ENCODE data around the gene SCAF1.

Gene SCAF1

DNA sequence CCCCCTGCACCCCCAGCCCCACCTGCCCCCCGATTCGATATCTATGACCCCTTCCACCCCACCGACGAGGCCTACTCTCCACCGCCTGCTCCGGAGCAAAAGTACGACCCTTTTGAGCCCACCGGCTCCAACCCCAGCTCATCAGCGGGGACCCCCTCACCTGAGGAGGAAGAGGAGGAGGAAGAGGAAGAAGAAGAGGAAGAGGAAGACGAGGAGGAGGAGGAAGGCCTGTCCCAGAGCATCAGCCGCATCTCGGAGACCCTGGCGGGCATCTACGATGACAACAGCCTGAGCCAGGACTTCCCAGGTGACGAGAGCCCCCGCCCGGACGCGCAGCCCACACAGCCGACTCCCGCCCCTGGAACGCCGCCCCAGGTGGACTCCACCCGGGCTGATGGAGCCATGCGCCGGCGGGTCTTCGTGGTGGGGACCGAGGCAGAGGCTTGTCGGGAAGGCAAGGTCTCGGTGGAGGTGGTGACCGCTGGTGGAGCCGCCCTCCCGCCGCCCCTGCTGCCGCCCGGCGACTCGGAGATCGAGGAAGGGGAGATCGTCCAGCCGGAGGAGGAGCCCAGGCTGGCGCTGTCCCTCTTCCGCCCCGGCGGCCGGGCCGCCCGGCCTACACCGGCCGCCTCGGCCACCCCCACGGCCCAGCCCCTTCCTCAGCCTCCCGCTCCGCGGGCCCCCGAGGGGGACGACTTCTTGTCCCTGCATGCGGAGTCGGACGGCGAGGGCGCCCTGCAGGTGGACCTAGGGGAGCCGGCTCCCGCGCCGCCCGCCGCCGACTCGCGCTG lies 9.2 kb downstream of the SCAF1 start:
- no peak for DNase-seq

DNA sequence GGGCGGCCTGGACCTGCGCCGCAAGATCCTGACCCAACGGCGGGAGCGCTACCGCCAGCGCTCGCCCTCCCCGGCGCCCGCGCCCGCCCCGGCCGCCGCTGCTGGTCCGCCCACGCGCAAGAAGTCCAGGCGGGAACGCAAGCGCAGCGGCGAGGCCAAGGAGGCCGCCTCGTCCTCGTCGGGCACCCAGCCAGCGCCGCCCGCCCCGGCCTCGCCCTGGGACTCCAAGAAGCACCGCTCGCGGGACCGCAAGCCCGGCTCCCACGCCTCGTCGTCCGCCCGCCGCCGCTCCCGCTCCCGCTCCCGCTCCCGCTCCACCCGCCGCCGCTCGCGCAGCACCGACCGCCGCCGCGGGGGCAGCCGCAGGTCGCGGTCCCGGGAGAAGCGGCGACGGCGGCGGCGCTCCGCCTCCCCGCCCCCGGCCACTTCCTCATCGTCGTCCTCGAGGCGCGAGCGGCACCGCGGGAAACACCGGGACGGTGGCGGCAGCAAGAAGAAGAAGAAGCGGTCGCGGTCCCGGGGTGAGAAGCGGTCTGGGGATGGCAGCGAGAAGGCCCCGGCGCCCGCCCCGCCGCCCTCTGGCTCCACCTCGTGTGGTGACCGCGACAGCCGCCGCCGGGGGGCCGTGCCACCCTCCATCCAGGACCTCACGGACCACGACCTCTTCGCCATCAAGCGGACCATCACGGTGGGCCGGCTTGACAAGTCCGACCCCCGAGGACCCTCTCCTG lies 10.0 kb downstream of the SCAF1 start:
- DNase-seq, result no peak

DNA sequence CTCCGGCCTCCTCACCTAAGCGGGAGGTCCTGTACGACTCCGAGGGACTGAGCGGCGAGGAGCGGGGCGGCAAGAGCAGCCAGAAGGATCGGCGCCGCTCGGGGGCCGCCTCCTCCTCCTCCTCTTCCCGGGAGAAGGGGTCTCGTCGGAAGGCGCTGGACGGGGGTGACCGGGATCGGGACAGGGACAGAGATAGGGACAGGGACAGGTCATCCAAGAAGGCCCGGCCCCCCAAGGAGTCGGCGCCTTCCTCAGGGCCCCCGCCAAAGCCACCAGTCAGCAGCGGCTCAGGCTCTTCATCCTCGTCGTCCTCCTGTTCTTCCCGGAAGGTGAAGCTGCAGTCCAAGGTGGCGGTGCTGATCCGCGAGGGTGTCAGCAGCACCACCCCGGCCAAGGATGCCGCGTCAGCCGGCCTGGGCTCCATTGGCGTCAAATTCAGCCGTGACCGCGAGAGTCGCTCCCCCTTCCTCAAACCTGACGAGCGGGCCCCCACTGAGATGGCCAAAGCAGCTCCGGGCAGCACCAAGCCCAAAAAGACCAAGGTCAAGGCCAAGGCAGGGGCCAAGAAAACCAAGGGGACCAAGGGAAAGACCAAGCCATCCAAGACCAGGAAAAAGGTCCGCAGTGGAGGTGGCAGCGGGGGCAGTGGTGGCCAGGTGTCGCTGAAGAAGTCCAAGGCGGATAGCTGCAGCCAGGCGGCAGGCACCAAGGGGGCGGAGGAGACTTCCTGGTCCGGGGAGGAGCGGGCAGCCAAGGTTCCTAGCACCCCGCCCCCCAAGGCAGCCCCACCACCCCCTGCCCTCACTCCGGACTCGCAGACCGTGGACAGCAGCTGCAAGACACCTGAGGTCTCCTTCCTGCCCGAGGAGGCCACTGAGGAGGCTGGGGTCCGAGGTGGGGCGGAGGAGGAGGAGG lies 10.8 kb downstream of the SCAF1 start:
- DNase-seq, result no peak

DNA sequence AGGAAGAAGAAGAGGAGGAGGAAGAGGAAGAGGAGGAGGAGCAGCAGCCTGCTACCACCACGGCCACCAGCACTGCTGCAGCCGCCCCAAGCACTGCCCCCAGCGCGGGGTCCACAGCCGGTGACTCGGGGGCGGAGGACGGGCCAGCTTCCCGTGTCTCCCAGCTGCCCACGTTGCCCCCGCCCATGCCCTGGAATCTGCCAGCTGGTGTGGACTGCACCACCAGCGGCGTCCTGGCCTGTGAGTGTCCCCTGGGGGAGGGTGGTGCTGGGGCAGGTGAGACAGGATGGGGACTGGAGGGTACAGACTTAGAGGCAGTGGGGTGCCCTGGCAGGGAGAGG lies 11.4 kb downstream of the SCAF1 start:
- no peak for DNase-seq

DNA sequence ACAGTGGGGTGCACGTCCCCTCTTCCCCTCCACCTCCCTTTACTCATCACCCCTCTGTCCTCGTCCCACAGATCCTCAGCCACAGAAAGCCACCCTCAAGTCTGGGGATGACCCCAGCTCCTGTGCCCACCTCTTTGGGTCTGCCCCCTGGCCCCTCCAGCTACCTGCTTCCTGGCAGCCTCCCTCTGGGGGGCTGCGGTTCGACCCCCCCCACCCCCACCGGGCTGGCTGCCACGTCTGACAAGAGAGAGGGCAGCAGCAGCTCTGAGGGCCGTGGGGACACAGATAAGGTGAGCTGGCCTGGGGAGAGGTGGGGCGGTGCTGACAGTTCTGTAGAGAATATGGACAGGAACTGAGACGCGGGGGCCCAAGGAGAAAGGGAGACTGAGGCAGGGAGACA lies 12.6 kb downstream of the SCAF1 start:
- DNase-seq, result no peak

DNA sequence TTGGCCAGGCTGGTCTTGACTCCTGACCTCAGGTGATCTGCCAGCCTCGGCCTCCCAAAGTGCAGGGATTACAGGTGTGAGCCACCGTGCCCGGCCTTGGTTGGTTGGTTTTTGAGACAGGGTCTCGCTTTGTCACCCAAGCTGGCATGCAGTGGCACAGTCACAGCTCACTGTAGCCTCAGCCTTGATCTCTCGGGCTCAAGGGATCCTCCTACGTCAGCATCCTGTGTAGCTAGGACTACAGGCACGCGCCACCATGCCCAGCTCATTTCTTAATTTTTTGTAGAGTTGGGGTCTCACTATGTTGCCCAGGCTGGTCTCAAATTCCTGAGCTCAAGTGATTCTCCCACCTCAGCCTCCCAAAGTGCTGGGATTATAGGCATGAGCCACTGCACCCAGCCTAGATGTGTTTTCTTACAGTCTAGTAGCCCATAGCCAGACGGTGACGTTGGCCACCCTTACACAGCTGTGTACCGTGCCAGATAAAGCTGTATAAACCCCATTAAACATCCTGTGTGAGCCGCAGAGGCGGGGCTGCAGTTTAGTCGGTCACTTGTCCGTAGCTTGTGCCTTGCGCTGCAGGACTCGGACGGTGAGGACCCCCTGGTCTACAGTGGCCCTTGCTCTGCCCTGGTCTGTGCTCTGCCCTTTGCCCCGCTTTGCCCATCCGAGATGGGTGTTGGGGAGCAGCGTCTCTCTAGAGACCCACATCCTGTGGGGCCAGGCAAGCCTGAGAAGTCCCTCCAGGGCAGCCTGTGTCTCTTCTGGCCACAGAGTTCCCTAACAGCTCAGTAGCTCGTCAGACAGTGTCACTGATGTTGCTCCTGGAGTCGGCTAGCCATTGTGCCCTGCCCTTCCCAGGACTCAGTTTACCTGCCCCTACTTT lies 13.8 kb downstream of the SCAF1 start:
- no peak for DNase-seq

DNA sequence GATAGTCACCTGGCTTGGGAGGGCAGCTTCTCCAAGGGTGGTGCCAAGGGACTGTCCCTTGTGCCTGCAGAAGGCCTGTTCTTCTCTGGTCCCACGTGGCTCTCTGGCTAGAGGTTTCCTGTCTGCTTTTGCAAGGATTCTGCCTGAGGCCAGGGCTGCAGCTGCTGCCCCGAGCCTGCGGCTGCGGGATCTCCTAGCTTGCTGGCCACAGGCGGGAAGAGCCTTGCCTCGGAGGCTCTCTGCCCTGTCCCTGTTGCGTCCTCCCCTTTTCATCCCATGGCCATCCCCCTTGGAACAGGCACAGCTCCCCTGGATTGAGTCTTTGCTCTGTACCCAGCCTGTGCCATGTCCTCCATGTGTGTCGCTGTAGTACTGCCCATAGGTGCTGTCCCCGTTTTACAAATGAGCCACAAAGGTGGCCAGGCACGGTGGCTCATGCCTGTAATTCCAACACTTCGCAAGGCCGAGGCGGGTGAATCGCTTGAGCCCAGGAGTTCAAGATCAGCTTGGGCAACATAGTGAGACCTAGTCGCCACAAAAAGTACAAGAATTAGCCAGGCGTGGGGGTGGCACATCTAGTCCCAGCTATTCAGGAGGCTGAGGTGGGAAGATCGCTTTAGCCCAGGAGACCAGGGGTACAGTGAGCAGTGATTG lies 14.6 kb downstream of the SCAF1 start:
- no peak for DNase-seq

DNA sequence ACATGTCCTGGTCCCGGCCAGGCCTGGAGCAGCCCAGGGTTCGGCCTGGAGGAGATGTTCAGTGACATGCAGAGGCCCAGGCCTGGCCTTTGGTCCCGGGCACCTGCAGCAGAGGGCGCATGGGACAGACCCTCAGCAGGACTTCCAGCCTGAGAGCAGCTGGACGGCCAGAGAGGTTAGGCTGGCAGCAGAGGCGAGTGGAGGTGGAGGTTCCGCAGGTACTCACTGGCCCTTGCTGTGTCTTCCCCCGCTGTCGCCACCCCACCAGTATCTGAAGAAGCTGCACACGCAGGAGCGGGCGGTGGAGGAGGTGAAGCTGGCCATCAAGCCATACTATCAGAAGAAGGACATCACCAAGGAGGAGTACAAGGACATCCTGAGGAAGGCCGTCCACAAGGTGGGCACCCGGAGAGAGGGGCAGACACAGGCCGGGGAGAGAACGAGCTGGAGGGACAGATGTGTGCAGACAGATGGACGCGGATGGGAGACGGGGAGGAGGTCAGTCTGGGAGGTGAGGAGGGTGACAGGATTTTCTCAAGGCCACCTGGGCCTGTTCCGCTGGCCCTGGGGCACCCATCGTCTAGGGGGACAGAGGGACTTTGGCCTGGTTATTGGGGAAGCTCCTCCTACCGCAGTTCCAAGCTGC lies 15.6 kb downstream of the SCAF1 start:
- DNase-seq, result no peak

DNA sequence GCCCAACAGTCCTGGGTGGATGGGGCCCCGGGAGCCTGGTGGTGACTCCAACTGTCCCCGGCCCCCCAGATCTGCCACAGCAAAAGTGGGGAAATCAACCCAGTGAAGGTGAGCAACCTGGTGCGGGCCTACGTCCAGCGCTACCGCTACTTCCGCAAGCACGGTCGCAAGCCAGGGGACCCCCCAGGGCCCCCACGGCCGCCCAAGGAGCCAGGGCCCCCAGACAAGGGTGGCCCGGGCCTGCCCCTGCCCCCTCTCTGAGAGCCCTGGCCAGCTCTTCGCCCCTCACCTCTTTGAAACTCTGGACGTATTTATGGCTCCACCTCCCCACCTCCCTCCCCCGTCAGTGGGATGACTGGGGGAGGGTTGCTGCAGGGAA lies 16.1 kb downstream of the SCAF1 start:
- DNase-seq, result no peak

DNA sequence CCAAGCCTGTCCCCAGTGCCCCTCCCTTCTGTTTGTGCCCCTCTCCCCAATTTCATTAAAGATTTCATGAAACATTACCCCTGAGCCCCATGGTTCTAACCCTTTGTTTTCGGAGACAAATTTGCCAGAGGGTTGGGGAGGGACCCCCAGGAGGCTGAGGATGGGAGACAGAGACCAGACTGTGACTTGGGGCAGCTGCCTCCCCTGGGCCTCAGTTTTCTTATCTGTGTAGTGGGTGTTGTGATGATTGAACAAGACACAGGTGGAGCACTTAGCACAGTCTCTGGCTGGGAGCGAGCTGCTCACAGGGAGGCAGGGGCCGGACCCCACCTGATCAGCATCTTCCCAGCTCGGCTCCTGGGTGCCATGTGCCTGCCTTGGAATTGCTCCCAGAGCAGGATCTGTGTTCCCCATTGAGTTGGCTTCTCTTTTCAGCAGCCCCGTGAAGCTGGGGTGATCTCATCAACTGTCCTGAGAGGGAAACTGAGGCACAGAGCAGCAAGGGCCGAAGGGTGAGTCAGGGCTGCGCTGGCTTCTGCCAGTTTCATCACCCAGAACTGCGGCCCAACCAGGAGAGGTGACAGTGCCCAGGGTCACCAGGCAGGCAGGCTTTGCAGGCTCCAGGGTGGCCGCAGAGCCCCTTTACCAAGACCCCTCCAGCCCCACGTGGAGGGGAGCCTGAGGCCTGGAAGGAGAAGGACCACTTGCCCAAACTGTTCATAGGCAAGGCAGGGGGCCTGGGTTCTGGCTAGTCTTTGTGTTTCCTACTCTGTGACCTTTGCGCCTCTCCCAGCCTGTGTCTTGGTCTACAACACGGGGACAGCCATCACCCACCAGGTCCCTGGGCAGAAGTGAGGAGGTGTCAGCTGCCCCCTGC lies 16.8 kb downstream of the SCAF1 start:
- no peak for DNase-seq

DNA sequence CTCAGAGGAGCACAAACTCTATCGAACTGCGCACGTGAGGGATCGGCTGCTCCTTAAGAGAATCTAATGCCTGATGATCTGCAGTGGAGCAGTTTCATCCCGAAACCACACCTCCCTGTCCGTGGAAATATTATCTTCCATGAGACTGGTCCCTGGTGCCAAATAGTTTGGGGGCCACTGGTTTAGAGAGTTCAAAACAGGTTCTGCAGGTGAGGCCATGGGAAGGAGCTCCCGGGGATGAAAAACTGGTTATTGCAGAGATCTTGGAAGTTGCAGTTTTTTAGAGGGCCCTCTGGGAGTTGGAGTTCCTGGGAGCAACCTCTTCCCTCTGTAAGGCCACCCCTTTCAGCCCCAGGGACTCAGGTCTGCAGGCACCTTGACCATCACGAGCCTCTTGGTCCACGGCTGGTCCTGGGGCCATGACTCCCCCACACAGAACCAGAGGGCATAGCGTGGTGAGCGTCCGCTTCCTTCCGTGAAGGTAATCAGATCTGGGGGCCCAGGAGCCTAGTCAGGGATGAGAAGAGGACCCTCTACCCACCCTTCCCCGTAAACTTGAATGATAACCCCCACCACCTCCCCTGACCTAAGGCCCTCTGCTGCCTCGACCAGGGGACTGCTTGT lies 18.4 kb downstream of the SCAF1 start:
- no peak for DNase-seq

DNA sequence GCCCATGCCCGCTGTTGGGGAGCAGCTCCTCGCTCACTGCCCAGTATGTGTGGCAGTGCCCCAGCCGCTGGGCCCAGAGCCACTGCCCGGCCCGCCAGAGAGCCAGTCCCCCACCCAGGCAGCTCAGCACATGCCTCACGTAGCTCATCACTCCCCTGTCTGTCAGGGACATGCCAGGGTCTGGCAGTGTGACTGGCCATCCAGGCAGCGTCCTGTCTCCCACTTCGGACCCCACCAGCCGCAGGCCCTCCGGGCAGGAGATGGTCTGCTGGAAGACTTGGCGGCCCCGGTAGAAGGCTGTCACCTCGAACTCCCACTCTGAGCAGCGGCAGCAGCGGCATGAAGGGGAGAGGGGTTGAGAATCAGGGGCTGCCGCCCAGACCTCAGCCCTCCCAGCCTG lies 20.0 kb downstream of the SCAF1 start:
- DNase-seq, result no peak

DNA sequence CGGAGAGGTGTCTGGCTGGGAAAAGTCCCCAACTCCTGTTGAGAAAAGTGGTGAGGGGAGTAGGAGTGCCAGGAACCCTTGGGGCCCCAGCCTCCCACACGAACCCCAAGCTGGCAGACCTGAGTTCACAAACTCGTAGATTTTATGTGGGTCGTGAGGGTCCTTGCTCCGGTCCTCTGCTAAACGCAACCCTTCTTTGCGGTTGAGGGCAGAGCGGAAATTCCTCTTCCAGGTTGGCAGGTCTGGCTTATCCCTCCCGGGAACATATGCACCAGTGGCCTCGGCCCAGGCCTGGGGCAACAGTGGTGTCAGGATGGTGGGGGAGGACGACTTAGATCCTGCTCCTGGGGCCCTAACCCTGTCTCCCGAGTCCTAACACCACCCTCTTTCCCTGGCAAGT lies 21.2 kb downstream of the SCAF1 start:
- no peak for DNase-seq

DNA sequence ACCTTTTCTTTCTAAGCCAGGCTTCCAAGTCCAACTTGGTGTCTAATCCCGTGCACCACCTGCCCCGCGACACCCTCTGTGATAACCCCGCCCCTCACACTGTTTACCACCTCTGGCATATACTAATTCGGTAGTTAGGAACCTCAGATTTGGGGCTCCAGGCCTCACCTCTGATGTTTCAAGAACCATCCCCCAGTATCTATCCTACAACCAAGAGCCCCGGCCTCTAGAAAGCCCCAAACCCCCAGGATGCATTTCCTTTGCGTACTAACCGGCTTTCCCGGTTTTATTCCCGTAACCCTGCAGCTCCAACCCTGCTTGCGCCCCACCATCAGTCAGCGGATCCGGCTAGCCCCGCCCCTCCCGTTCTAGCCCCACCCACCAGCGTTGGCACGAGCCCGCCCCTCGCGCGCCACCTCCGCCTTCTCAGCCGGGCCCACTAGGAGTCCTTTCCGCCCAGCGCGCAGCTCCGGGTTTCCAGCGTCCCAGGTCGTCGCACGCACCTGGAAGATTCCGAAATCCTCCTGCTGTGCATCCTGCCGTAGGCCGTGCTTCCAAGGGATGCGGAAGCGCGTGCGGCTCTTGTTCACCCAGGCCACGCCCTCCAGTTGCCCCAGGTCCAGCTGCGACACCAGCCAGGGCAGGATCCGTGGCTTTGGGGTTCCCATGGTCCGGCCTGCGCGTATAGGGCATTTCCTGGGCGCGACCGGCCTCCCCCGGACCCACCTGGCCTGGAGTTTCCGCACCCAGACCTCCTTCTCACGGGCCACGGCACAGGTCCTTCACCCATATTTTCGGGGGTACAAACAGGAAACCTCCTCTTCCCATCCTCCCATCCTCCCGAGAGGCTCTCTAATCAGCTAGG lies 22.4 kb downstream of the SCAF1 start:
- DNase-seq, result peak; percentile 93

DNA sequence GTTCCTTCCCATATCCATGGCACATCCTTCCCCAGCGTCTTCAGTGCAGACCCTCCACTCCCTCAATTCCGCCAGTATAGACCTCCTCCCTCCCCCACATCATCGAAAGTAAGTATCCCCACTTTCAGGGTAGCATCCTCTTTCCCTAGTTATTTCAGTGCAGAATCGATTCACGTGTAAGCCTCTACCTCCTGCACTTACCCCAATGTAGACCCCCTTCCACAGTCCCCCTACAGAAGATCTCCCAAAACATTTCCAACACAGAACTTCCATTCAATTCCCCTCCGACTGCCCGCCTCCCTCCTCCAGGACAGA lies 23.0 kb downstream of the SCAF1 start:
- DNase-seq, result no peak

DNA sequence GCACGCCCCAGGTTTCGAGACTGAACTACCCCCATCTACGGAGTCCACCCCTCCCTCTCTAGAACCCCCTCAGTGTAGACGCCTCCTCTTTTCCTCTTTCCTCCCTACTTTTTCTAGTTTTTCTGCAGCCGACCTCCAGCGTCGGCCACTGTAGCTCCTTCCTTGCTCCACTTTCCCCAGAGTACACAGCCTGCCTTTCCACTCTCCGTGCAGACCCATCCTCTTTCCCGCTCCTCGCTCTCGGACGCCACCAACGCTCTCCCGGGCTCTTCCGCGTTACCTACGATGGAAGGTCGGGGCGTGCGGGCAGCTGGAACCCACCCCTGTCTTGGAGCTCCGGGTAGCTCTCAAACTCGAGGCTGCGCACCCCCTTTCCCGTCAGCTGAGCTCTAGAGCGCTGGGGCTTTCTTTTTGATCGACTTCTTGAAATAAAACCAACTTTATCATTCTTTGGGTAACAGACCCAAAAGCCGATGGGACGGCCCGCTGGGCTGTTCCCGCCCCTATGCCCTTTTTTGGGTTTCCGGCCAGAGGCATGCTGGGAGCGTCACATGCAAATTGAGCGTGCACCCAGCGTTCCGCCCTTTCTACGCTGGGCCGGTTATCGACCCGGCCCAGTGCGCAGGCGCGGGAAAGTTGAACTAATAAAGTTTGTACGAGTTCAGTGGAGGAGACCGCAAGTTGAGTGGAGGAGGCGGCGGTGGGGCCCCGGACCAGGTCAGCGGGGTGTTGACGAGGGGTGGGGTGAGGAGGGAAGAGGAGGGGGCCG lies 23.5 kb downstream of the SCAF1 start, which contains the start of the genes BCL2L12 and IRF3:
BCL2L12 (plus strand) TSS at position 583 of the 769 bp plus-strand sequence. CDS start 760 bp downstream, outside the sequence.
IRF3 (minus strand) TSS at position 507 of the 769 bp plus-strand sequence. CDS start 1,019 bp downstream, outside the sequence.
- peak; percentile 99 for DNase-seq

DNA sequence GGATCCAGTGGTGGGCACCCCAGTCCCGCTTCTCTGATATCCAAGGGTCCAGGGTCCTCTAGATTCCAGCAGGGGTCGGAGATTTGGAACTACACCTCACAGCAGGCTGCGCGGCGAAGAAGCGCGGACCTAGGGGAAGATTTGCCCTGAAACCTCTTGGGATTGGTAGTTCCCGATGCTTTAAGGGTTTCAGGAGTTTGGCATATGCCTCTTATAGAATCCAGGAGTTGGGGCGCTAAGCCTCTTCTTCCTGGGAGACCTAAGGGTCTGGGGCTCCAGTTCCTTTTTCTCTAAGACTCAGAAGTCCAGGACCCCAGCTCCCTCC lies 24.1 kb downstream of the SCAF1 start:
- DNase-seq, result no peak

DNA sequence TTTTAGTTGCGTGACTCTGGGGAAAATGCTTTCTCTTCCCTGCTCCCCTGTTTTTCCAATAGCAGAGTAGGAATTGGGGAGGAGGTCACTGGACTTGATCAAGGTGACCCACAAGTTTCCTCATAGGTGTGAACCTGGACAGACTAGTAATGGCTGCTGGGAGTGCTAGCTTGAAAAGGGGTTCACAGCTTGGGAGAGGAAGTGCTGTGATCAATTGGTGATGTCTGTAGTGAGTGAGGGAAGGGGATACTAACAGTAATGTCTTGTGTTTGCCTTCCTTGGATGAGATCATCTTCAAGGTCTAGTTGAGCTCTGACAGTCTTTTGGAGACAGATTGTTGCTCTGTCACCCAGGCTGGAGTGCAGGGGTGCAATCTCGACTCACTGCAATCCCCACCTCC lies 25.5 kb downstream of the SCAF1 start:
- no peak for DNase-seq

All from activated T-cell treated with anti-CD3 and anti-CD28 coated beads for 4 hours (primary cell).